ENCODE results near the gene OR6C65.
"Not testable (repeated sequence)": the region's sequence is repeated elsewhere in the genome, so short reads cannot be mapped to it uniquely, and the experiment has no call there.

OR6C65 gene

GRCh38 chr12:55400229-55400628, at the start of gene OR6C65:
OR6C65 (plus strand) TSS chr12:55400529; CDS start chr12:55400529, 0 bp downstream.
- TF ChIP-seq, protein P1, sequence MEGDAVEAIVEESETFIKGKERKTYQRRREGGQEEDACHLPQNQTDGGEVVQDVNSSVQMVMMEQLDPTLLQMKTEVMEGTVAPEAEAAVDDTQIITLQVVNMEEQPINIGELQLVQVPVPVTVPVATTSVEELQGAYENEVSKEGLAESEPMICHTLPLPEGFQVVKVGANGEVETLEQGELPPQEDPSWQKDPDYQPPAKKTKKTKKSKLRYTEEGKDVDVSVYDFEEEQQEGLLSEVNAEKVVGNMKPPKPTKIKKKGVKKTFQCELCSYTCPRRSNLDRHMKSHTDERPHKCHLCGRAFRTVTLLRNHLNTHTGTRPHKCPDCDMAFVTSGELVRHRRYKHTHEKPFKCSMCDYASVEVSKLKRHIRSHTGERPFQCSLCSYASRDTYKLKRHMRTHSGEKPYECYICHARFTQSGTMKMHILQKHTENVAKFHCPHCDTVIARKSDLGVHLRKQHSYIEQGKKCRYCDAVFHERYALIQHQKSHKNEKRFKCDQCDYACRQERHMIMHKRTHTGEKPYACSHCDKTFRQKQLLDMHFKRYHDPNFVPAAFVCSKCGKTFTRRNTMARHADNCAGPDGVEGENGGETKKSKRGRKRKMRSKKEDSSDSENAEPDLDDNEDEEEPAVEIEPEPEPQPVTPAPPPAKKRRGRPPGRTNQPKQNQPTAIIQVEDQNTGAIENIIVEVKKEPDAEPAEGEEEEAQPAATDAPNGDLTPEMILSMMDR (conservative IDR thresholded peaks at IDR 0.05; ENCODE audit: low read depth, low read length): no peak
- no peak for DNase-seq (ENCODE audit: low read depth)
- no peak within 1 kb of the TSS for H3K4me3 ChIP-seq (ENCODE audit: low read depth, low read length)

DNA sequence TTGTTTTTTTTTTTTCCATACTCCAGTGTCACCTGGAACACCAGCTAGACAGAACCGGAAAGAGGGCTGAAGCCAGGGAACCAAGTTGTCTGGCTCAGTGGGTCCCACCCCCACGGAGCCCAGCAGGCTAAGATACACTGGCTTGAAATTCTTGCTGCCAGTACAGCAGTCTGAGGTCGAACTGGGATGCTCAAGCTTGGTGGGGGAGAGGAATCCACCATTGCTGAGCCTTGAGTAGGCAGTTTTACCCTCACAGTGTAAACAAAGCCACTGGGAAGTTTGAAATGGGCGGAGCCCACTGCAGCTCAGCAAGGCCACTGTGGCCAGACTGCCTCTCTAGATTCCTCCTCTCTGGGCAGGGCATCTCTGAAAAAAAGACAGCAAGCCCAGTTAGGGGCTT, 45.0 kb upstream of the OR6C65 start:
- H3K4me3 ChIP-seq (ENCODE audit: low read depth, low read length); DNase-seq (ENCODE audit: low read depth): not testable (repeated sequence)

GRCh38 chr12:55362675-55363074, 37.7 kb upstream of the OR6C65 start, which contains the start of gene OR6C75:
OR6C75 (plus strand) TSS chr12:55362975; CDS start chr12:55365111, 2,136 bp downstream.
- TF ChIP-seq, protein P1 (conservative IDR thresholded peaks at IDR 0.05; ENCODE audit: low read depth, low read length): no peak
- DNase-seq (ENCODE audit: low read depth): no peak
- no peak within 1 kb of the TSS for H3K4me3 ChIP-seq (ENCODE audit: low read depth, low read length)

DNA sequence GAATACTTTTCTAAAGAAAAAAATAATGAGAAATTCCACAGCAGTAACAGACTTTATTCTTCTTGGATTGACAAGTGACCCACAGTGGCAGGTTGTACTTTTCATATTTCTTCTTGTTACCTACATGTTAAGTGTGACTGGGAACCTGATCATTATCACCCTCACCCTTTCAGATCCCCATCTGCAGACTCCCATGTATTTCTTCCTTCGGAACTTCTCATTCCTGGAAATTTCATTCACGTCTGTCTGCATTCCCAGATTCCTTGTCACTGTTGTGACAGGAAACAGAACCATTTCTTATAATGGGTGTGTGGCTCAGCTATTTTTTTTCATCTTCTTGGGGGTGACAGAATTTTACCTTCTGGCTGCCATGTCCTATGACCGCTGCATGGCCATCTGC, 35.2 kb upstream of the OR6C65 start:
- no peak overlapping the region for H3K4me3 ChIP-seq (ENCODE audit: low read depth, low read length)
- TF ChIP-seq, protein P1 (conservative IDR thresholded peaks at IDR 0.05; ENCODE audit: low read depth, low read length): no peak
- no peak for DNase-seq (ENCODE audit: low read depth)

- no peak for DNase-seq (ENCODE audit: low read depth)
- TF ChIP-seq, protein P1 (conservative IDR thresholded peaks at IDR 0.05; ENCODE audit: low read depth, low read length): no peak
Observed at GRCh38 chr12:55372521-55372920, 27.8 kb upstream of the OR6C65 start.

GRCh38 chr12:55385891-55386290, 14.4 kb upstream of the OR6C65 start:
- no peak for DNase-seq (ENCODE audit: low read depth)
- H3K4me3 ChIP-seq (ENCODE audit: low read depth, low read length): no peak overlapping the region
- TF ChIP-seq, protein P1 (conservative IDR thresholded peaks at IDR 0.05; ENCODE audit: low read depth, low read length): no peak

More at GRCh38 chr12:55372521-55372920, 27.8 kb upstream of the OR6C65 start:
- H3K4me3 ChIP-seq (ENCODE audit: low read depth, low read length): no peak overlapping the region

DNA sequence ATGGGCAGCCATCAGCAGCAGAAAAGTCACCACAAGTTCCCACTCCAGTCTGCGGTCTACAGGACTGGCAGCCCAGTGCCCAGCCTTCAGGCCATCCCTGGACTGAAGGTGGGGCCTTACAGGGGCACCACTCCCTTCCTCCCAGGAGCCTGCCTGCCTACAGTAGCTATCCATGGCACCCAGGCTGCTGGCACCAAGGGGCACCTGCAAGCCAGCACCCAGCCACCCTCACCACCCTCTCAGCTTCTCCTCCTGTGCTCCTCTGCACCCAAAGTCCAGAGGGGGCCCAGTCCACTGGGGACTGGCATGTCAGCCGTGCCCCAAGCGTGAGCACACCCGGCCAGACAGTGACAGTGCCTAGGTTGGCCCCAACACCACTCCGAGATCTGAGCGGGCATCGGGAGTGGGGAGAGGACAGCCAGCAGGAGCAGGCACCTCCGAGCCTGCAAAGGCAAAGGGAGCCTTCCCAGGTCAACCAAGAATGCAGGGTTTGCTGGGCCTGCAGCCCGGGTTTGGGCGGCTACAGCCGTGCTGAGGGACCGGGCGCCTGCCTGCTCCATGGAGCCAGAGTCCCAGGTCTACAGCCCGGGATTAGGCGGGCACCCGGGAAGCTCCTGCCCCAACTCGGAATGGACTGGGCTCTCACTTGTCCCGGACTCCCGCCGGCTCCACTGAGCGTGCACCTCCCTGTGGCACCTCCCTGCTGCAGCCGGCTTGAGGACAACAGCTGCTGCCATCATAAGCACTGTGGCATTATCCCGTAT, 8.1 kb upstream of the OR6C65 start:
- H3K4me3 ChIP-seq (ENCODE audit: low read depth, low read length): no peak overlapping the region
- DNase-seq (ENCODE audit: low read depth): no peak
- TF ChIP-seq, protein P1 (conservative IDR thresholded peaks at IDR 0.05; ENCODE audit: low read depth, low read length): no peak
